ENCODE data around the gene VPS37B. TPM values are rescaled to one million over a fixed set of nuclear protein-coding genes. Genes with fewer than 3 reads are reported as not detected.

Gene VPS37B
- total and polyA plus RNA-seq, 10 of the 15 experiments (the other 5 are each of a cell fraction or from before 2014, with no cell fraction given) = 0.66 to 68.6 (median 39.6) TPM

DNA sequence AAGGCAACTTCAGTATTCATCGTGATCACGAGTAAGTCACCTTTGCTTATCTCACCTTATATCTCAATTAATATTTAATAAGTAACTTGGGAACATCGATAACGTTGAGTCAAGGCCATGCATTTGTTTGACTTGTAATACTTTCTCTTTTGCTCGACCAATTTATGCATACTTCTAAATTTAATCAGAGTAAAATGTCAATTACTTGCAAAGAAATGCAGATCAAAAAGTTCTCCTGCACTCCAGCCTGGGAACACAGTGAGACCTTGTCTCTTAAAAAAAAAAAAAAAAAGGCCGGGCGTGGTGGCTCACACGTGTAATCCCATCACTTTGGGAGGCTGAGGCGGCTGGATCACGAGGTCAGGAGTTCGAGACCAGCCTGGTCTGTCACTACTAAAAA lies 72.5 kb downstream of the VPS37B start:
- H3K9ac ChIP-seq (ENCODE audit: control insufficient read depth, insufficient read depth, low read length) = no peak overlapping the region
- H3K27ac ChIP-seq (ENCODE audit: control insufficient read depth, insufficient read depth) = no peak overlapping the region
- in situ Hi-C loops (cut with MboI) = no loop called here
- no TSS peak for BruUV-seq (replicated peaks)
- no peaks in the 10 kb centered on the region for H4K20me1 ChIP-seq (ENCODE audit: control insufficient read depth, insufficient read depth)
- DNase-seq (ENCODE audit: low read depth, low spot score) (no peak), FAIRE-seq (no peak), ATAC-seq (no peak)
- ChIA-PET CTCF (no interaction called here), SMC1A (ENCODE audit: uncharacterized antibody, unreplicated experiment) (no interaction called here), POLR2A (no interaction called here), RAD21 (ENCODE audit: unreplicated experiment) (no interaction called here)
- peaks cover 0 to 6% of the 10 kb centered on the region in 2 experiments; a peak in 1 of 4 replicates for H3K27me3 ChIP-seq (replicated peaks in 1 of 2; ENCODE audit: control insufficient read depth in 2 of 2, insufficient read depth in 2 of 2, low read length in 1 of 2)
- no peaks in the 10 kb centered on the region for H3K36me3 ChIP-seq (ENCODE audit: control insufficient read depth in 2 of 2, insufficient read depth in 2 of 2, low read length in 1 of 2)
- no peaks in the 10 kb centered on the region for H3K9me3 ChIP-seq (replicated peaks; ENCODE audit: control insufficient read depth, insufficient read depth, low read length)
- peaks cover 7% of the 10 kb centered on the region for H3K4me1 ChIP-seq (ENCODE audit: control insufficient read depth, insufficient read depth, low read length)
- intact Hi-C loops (cut with micrococcal nuclease; ENCODE audit: unreplicated experiment) = no loop called here
- no peaks in the 10 kb centered on the region for H3K79me2 ChIP-seq (ENCODE audit: control insufficient read depth, insufficient read depth, low read length)
- H2AFZ ChIP-seq (ENCODE audit: control insufficient read depth, low read depth, low read length) = no peak overlapping the region
- H3K4me3 ChIP-seq = no peak overlapping the region
- no peak overlapping the region for H3K4me2 ChIP-seq (ENCODE audit: control insufficient read depth, insufficient read depth)
- 71% methylated on average over 11 of the region's 11 CpGs for WGBS (ENCODE audit: insufficient coverage, insufficient replicate concordance, low lambda C conversion rate, missing lambda C conversion rate)
- TF ChIP-seq, protein P1, sequence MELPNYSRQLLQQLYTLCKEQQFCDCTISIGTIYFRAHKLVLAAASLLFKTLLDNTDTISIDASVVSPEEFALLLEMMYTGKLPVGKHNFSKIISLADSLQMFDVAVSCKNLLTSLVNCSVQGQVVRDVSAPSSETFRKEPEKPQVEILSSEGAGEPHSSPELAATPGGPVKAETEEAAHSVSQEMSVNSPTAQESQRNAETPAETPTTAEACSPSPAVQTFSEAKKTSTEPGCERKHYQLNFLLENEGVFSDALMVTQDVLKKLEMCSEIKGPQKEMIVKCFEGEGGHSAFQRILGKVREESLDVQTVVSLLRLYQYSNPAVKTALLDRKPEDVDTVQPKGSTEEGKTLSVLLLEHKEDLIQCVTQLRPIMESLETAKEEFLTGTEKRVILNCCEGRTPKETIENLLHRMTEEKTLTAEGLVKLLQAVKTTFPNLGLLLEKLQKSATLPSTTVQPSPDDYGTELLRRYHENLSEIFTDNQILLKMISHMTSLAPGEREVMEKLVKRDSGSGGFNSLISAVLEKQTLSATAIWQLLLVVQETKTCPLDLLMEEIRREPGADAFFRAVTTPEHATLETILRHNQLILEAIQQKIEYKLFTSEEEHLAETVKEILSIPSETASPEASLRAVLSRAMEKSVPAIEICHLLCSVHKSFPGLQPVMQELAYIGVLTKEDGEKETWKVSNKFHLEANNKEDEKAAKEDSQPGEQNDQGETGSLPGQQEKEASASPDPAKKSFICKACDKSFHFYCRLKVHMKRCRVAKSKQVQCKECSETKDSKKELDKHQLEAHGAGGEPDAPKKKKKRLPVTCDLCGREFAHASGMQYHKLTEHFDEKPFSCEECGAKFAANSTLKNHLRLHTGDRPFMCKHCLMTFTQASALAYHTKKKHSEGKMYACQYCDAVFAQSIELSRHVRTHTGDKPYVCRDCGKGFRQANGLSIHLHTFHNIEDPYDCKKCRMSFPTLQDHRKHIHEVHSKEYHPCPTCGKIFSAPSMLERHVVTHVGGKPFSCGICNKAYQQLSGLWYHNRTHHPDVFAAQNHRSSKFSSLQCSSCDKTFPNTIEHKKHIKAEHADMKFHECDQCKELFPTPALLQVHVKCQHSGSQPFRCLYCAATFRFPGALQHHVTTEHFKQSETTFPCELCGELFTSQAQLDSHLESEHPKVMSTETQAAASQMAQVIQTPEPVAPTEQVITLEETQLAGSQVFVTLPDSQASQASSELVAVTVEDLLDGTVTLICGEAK (IDR thresholded peaks at IDR 0.05; ENCODE audit: borderline replicate concordance) = no peak
- TF ChIP-seq RCOR1 (conservative IDR thresholded peaks at IDR 0.05; ENCODE audit: low read depth, low read length) (no peak), ETV6 (conservative IDR thresholded peaks at IDR 0.05 in 1 of 2, IDR thresholded peaks at IDR 0.05 in 1 of 2; ENCODE audit: borderline replicate concordance in 1 of 2, low read depth in 1 of 2) (no peak), FOS (IDR thresholded peaks at IDR 0.05; ENCODE audit: borderline replicate concordance, extremely low read depth, insufficient read length) (no peak), PAX5 (IDR thresholded peaks at IDR 0.05; ENCODE audit: borderline replicate concordance, low read depth, low read length) (no peak), NRF1 (conservative IDR thresholded peaks at IDR 0.05; ENCODE audit: low read depth, low read length) (no peak), RELA (IDR thresholded peaks at IDR 0.05; ENCODE audit: borderline replicate concordance, partially characterized antibody) (no peak), EED (IDR thresholded peaks at IDR 0.05; ENCODE audit: low read depth) (no peak), MYC (IDR thresholded peaks at IDR 0.05; ENCODE audit: insufficient read depth, insufficient read length, insufficient replicate concordance, low read length, severe bottlenecking) (no peak), SMAD5 (IDR thresholded peaks at IDR 0.05; ENCODE audit: low read depth) (no peak), CBFB (IDR thresholded peaks at IDR 0.05; ENCODE audit: low read depth) (no peak), CBX3 (IDR thresholded peaks at IDR 0.05; ENCODE audit: borderline replicate concordance, low read depth) (no peak), TARDBP (IDR thresholded peaks at IDR 0.05; ENCODE audit: borderline replicate concordance) (no peak)
- TF ChIP-seq, protein P2, sequence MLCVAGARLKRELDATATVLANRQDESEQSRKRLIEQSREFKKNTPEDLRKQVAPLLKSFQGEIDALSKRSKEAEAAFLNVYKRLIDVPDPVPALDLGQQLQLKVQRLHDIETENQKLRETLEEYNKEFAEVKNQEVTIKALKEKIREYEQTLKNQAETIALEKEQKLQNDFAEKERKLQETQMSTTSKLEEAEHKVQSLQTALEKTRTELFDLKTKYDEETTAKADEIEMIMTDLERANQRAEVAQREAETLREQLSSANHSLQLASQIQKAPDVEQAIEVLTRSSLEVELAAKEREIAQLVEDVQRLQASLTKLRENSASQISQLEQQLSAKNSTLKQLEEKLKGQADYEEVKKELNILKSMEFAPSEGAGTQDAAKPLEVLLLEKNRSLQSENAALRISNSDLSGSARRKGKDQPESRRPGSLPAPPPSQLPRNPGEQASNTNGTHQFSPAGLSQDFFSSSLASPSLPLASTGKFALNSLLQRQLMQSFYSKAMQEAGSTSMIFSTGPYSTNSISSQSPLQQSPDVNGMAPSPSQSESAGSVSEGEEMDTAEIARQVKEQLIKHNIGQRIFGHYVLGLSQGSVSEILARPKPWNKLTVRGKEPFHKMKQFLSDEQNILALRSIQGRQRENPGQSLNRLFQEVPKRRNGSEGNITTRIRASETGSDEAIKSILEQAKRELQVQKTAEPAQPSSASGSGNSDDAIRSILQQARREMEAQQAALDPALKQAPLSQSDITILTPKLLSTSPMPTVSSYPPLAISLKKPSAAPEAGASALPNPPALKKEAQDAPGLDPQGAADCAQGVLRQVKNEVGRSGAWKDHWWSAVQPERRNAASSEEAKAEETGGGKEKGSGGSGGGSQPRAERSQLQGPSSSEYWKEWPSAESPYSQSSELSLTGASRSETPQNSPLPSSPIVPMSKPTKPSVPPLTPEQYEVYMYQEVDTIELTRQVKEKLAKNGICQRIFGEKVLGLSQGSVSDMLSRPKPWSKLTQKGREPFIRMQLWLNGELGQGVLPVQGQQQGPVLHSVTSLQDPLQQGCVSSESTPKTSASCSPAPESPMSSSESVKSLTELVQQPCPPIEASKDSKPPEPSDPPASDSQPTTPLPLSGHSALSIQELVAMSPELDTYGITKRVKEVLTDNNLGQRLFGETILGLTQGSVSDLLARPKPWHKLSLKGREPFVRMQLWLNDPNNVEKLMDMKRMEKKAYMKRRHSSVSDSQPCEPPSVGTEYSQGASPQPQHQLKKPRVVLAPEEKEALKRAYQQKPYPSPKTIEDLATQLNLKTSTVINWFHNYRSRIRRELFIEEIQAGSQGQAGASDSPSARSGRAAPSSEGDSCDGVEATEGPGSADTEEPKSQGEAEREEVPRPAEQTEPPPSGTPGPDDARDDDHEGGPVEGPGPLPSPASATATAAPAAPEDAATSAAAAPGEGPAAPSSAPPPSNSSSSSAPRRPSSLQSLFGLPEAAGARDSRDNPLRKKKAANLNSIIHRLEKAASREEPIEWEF (IDR thresholded peaks at IDR 0.05; ENCODE audit: insufficient replicate concordance, low read depth, low read length) = no peak

Data from GM12878 (cell line).